Ovary (tissue), 9 donors: ENCODE results near the gene TMTC1. TPM values are rescaled to one million over a fixed set of nuclear protein-coding genes. Genes with fewer than 3 reads are reported as not detected.

Experiments used
- DNase-seq, 5 donors: peaks; one replicate each; pipeline ENCODE4 v3.0.0-alpha.2; 2019 to 2020
- H3K27ac ChIP-seq, 2 donors: fragments of 200-600 bp; one replicate each; pipeline versions ENCODE4 v1.5.1 to v1.8.0; 2019 to 2022
- H3K27me3 ChIP-seq: fragments of 200-600 bp; one replicate; pipeline ENCODE4 v1.8.0; 2022
- H3K36me3 ChIP-seq: fragments of 200-600 bp; sonication (generic); one replicate; pipeline ENCODE4 v1.5.1; 2019
- H3K4me1 ChIP-seq: one replicate; pipeline ENCODE4 v1.8.1; 2013; ENCODE audit warnings: mild to moderate bottlenecking, moderate library complexity; ENCODE audit not compliant: insufficient read depth
- H3K4me3 ChIP-seq: fragments of 200-600 bp; sonication (generic); one replicate; pipeline ENCODE4 v1.5.1; 2017
- H3K9me3 ChIP-seq, 2 donors: fragments of 200-600 bp in 1 of 2; sonication (generic) in 1 of 2; one replicate each; pipeline versions ENCODE4 v1.5.1 to v1.8.1; 2013 to 2019; ENCODE audit warnings: mild to moderate bottlenecking in 1 of 2, moderate library complexity in 1 of 2
- EP300 ChIP-seq: sonication (generic); formaldehyde crosslinking; IDR thresholded peaks from one replicate; pipeline ENCODE4 v1.6.1; 2017; ENCODE audit warnings: antibody characterized with exemption
- POLR2A ChIP-seq: fragments of 450-650 bp; IDR thresholded peaks from one replicate; pipeline ENCODE4 v1.6.1; 2017; ENCODE audit warnings: antibody characterized with exemption, mild to moderate bottlenecking, moderate library complexity
- WGBS, 3 donors: extraction: QIAGEN DNeasy Blood & Tissue Kit in 1 of 3; methylation state at CpG; one replicate each; pipeline versions ENCODE4 v1.1.5 to v1.1.7; 2013 to 2017; 5-methylcytosine and 5-hydroxymethylcytosine counted together
- intact Hi-C, 4 donors: fragments of 100-400 bp; cut with DNase I; formaldehyde crosslinking; loops; one replicate each; pipeline versions ENCODE4 v1.11.0 to v1.15.1; 2022 to 2023
- polyA plus RNA-seq, 2 donors: library from polyadenylated mRNA; stranded (reverse); fragments of 200-250 nt in 1 of 2; fragments of 350-450 nt in 1 of 2; fragmentation: Illumina TruSeq in 1 of 2; extraction: RNeasy Lipid Tissue Mini Kit (QIAGEN cat#74804) in 1 of 2; gene quantifications; one replicate each; pipeline ENCODE4 v1.2.3, GENCODE V29; 2013 to 2014
- total RNA-seq, 7 donors: library from RNA; depleted of rRNA in 2 of 7; stranded (reverse); fragments of >200 nt in 2 of 7; fragmentation: NEBNext Ultra II Directional in 3 of 7; extraction: Animal tissue kit (Norgen Biotek cat#: 25700) in 3 of 7; gene quantifications; one replicate each; pipeline versions ENCODE4 v1.1.0 to v1.2.4, GENCODE V29; 2016 to 2023
- TF ChIP-seq, protein P1 (sequence below), 3 donors: fragments of 450-650 bp in 2 of 3; fragments of 200-600 bp in 1 of 3; IDR thresholded peaks; one replicate each; pipeline versions ENCODE4 v1.5.1 to v1.8.0; 2016 to 2022; ENCODE audit warnings: antibody characterized with exemption in 3 of 3, mild to moderate bottlenecking in 1 of 3
- donor health status: DM: no; HTN: no; CAD: no; lungs with moderate emphysema.
- donor health status: DM: no; HTN: no; CAD: no.
- donor health status: Bipolar disorder and iron deficiency.
- donor health status: DM: yes; HTN: yes; CAD: no.
- donor health status: DM: no; HTN: no; CAD: no.
- donor health status: DM: yes; HTN: yes; CAD: no.

The TMTC1 gene
- total and polyA plus RNA-seq, 9 donors, result 8.1 to 46.3 (median 21.3) TPM

DNA sequence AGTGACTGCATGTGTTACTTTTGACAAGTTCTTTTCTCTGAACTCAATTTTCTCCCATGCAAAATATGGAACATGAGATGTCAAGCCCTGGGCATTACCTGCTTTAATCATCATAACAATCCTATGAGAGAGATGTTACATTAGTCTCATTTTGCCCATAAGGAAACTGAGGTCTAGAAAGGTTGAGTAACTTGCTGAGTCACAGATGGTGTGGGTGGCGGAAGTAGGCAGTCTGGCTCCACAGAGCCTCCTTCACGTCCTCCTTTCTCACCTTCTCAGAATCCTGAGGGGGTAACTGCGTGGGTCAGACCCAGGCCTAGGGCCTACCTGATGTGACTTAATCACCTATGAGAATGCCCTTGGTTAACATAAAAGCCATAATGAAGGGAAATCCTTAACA is 50.7 kb downstream of the TMTC1 start:
- H3K4me1 ChIP-seq, result peaks cover 5% of the 10 kb centered on the region
- TF ChIP-seq, protein P1, sequence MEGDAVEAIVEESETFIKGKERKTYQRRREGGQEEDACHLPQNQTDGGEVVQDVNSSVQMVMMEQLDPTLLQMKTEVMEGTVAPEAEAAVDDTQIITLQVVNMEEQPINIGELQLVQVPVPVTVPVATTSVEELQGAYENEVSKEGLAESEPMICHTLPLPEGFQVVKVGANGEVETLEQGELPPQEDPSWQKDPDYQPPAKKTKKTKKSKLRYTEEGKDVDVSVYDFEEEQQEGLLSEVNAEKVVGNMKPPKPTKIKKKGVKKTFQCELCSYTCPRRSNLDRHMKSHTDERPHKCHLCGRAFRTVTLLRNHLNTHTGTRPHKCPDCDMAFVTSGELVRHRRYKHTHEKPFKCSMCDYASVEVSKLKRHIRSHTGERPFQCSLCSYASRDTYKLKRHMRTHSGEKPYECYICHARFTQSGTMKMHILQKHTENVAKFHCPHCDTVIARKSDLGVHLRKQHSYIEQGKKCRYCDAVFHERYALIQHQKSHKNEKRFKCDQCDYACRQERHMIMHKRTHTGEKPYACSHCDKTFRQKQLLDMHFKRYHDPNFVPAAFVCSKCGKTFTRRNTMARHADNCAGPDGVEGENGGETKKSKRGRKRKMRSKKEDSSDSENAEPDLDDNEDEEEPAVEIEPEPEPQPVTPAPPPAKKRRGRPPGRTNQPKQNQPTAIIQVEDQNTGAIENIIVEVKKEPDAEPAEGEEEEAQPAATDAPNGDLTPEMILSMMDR (IDR thresholded peaks at IDR 0.05), result no peak
- no peak for TF ChIP-seq EP300
- TF ChIP-seq POLR2A, result no peak
- 89 to 99% (median 98%) methylated on average over 3 of the region's 3 CpGs for WGBS, 3 donors
- no peaks in the 10 kb centered on the region for H3K36me3 ChIP-seq
- no peak overlapping the region for H3K27ac ChIP-seq
- intact Hi-C loops, result no loop called here
- H3K27me3 ChIP-seq, result no peaks in the 10 kb centered on the region
- H3K9me3 ChIP-seq, result no peaks in the 10 kb centered on the region
- no peak overlapping the region for H3K4me3 ChIP-seq
- DNase-seq, result no peak

DNA sequence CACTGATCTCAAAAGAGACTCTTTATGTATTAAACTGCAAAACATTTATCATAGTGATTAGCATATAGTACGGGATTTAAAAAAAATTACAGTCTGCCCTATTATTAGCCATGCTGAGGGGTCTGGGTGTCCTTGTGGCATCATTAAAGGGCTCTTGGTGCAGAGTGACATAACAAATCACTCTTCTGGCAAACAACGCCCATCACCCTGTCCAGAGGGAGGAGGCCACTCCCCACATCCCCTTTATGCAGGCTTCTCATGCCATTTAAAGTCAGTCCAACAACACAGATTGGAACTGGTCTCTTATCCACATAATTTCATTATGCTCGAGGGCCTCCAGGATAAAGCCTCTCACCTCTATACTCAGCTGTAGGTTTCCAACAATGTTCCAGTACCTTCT is 51.1 kb downstream of the TMTC1 start:
- Histone ChIP-seq H3K36me3 (no peaks in the 10 kb centered on the region), H3K27me3 (no peaks in the 10 kb centered on the region), H3K4me3 (no peak overlapping the region), H3K9me3 (no peaks in the 10 kb centered on the region), H3K27ac (no peak overlapping the region), H3K4me1 (peaks cover 5% of the 10 kb centered on the region)
- TF ChIP-seq, protein P1 (IDR thresholded peaks at IDR 0.05), result no peak
- TF ChIP-seq POLR2A (no peak), EP300 (no peak)
- no peak for DNase-seq
- WGBS, 3 donors, result 90 to 98% (median 93%) methylated on average over 3 of the region's 3 CpGs
- intact Hi-C loops, result no loop called here

DNA sequence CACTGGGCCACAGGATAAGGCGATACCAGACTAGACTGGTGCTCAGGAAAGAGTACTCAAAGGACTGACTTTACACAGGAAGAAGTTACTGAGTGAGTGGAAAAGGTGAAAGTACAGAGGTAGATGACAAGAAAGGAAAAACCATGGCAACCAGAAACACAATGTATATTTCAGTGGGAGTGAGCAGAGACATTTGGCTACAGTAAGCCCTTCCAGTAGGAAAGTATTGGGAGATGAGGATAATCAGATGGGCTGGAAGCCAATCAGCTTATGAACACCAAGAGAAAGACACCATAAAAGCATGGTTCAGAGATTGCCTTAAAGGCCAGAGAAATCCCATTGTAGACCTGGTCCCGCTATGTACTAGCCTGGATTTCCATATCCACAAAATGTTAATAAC is 51.6 kb downstream of the TMTC1 start:
- H3K4me3 ChIP-seq, result no peak overlapping the region
- intact Hi-C loops, result no loop called here
- H3K27me3 ChIP-seq, result no peaks in the 10 kb centered on the region
- H3K27ac ChIP-seq, result no peak overlapping the region
- H3K9me3 ChIP-seq, result no peaks in the 10 kb centered on the region
- 90 to 96% (median 95%) methylated on average over 2 of the region's 2 CpGs for WGBS, 3 donors
- no peaks in the 10 kb centered on the region for H3K36me3 ChIP-seq
- no peak for DNase-seq
- H3K4me1 ChIP-seq, result peaks cover 3% of the 10 kb centered on the region
- no peak for TF ChIP-seq EP300
- no peak for TF ChIP-seq POLR2A
- TF ChIP-seq, protein P1 (IDR thresholded peaks at IDR 0.05), result no peak

DNA sequence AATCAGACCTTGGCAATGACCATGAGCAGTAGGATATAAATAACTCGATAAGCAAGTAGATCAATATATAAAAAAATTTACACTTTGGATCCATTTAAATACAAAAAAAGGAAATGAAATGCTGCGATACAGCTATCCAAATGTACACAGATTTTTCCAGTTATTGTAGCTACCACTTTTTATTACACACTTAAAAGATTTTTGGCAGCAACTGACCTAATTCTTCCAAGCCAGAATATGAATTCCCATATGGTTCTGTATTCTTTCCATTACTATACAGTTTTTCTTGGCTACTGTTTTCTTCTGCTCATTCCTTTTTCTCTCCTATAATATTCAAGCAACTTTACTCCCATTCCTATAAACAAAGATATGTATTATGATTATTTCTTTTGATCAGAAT is 52.2 kb downstream of the TMTC1 start:
- WGBS, 3 donors, result 14 to 22% (median 20%) methylated on average over 2 of the region's 2 CpGs
- Histone ChIP-seq H3K9me3 (no peaks in the 10 kb centered on the region), H3K4me1 (peaks cover 2% of the 10 kb centered on the region), H3K27ac (no peak overlapping the region), H3K27me3 (no peaks in the 10 kb centered on the region), H3K36me3 (no peaks in the 10 kb centered on the region), H3K4me3 (no peak overlapping the region)
- TF ChIP-seq EP300, result no peak
- TF ChIP-seq POLR2A, result no peak
- TF ChIP-seq, protein P1 (IDR thresholded peaks at IDR 0.05), result no peak
- DNase-seq, result no peak
- intact Hi-C loops, result no loop called here

DNA sequence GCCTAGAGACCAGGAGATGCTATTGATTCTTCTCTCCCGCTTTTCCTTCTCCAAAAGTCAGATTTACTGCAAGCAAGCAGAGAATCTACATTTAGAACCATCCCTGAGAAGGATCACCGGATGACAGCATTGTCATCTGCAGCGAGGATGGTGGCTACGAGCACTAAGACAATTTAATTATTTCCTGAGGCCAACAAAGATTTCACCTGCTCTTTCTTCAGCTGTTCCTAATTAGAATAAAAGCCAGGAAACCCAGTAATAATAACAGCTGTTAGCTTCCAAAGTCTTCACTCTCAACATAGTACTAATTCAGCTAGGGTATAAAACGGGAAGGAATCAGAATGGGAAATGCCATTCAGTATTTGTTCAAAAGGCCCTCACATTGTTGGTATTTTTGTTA is 53.3 kb downstream of the TMTC1 start:
- intact Hi-C loops, result no loop called here
- Histone ChIP-seq H3K9me3 (no peaks in the 10 kb centered on the region), H3K36me3 (no peaks in the 10 kb centered on the region), H3K27ac (no peak overlapping the region), H3K27me3 (no peaks in the 10 kb centered on the region), H3K4me3 (no peak overlapping the region), H3K4me1 (peaks cover 8% of the 10 kb centered on the region)
- TF ChIP-seq, protein P1 (IDR thresholded peaks at IDR 0.05), result no peak
- TF ChIP-seq EP300 (no peak), POLR2A (no peak)
- WGBS, 3 donors, result 95 to 96% (median 96%) methylated on average over 5 of the region's 5 CpGs
- no peak for DNase-seq
